KMS-11 (cell line): Measurements from ENCODE around the gene DIS3L2.
A peak's percentile ranks its signal among the peaks of the same experiment; 100 is the strongest.

ENCODE experiments used
- H2AFZ ChIP-seq: fragments of 200-600 bp; sonication (generic); 2 replicates; pipeline ENCODE4 v1.6.1; 2016; ENCODE audit warnings: antibody characterized with exemption, mixed run types, low read depth
- H3K27ac ChIP-seq: fragments of 200-600 bp; sonication (generic); 2 replicates; pipeline ENCODE4 v1.6.1; 2016; ENCODE audit warnings: mild to moderate bottlenecking, mixed run types
- H3K27me3 ChIP-seq: fragments of 200-600 bp; sonication (generic); 2 replicates; pipeline ENCODE4 v1.6.1; 2017; ENCODE audit warnings: mild to moderate bottlenecking, low read depth, mixed run types, moderate library complexity; ENCODE audit not compliant: insufficient read depth
- H3K36me3 ChIP-seq: fragments of 200-600 bp; sonication (generic); 2 replicates; pipeline ENCODE4 v1.6.1; 2017; ENCODE audit warnings: mild to moderate bottlenecking, mixed run types; ENCODE audit not compliant: insufficient read depth
- H3K4me1 ChIP-seq: fragments of 200-600 bp; sonication (generic); 2 replicates; pipeline ENCODE4 v1.6.1; 2016; ENCODE audit warnings: mild to moderate bottlenecking, low read depth, mixed run types; ENCODE audit not compliant: poor library complexity, severe bottlenecking
- H3K4me2 ChIP-seq: fragments of 200-600 bp; sonication (generic); 2 replicates; pipeline ENCODE4 v1.7.0; 2016; ENCODE audit warnings: mild to moderate bottlenecking, mixed run types
- H3K4me3 ChIP-seq: fragments of 200-600 bp; sonication (generic); IDR thresholded peaks from 2 replicates; pipeline ENCODE4 v1.6.1; 2017; ENCODE audit warnings: low read depth, low read length, mixed read lengths; ENCODE audit not compliant: insufficient read depth
- H3K79me2 ChIP-seq: fragments of 200-600 bp; sonication (generic); 2 replicates; pipeline ENCODE4 v1.6.1; 2016; ENCODE audit warnings: low read depth, mixed run types; ENCODE audit not compliant: insufficient read depth
- H3K9ac ChIP-seq: fragments of 200-600 bp; sonication (generic); 2 replicates; pipeline ENCODE4 v1.6.1; 2016; ENCODE audit warnings: mild to moderate bottlenecking, mixed run types
- H4K20me1 ChIP-seq: fragments of 200-600 bp; sonication (generic); 2 replicates; pipeline ENCODE4 v1.6.1; 2016; ENCODE audit warnings: mild to moderate bottlenecking, mixed run types; ENCODE audit not compliant: insufficient read depth
- CTCF ChIP-seq: fragments of 200-600 bp; sonication (generic); conservative IDR thresholded peaks from 2 replicates; pipeline ENCODE4 v1.6.1; 2017; ENCODE audit warnings: low read depth, mild to moderate bottlenecking, antibody characterized with exemption, low read length, moderate library complexity, mixed read lengths

DIS3L2 gene

GRCh38 chr2:232053777-232054176 lies 92.3 kb downstream of the DIS3L2 start:
- Histone ChIP-seq H3K36me3 (no peaks in the 10 kb centered on the region), H3K4me3 (no peak overlapping the region), H3K4me1 (peaks cover 10% of the 10 kb centered on the region), H3K27ac (no peak overlapping the region), H2AFZ (no peak overlapping the region), H3K27me3 (no peaks in the 10 kb centered on the region), H3K79me2 (no peaks in the 10 kb centered on the region), H4K20me1 (no peaks in the 10 kb centered on the region), H3K9ac (no peak overlapping the region), H3K4me2 (no peak overlapping the region)
- TF ChIP-seq CTCF, result no peak

DNA sequence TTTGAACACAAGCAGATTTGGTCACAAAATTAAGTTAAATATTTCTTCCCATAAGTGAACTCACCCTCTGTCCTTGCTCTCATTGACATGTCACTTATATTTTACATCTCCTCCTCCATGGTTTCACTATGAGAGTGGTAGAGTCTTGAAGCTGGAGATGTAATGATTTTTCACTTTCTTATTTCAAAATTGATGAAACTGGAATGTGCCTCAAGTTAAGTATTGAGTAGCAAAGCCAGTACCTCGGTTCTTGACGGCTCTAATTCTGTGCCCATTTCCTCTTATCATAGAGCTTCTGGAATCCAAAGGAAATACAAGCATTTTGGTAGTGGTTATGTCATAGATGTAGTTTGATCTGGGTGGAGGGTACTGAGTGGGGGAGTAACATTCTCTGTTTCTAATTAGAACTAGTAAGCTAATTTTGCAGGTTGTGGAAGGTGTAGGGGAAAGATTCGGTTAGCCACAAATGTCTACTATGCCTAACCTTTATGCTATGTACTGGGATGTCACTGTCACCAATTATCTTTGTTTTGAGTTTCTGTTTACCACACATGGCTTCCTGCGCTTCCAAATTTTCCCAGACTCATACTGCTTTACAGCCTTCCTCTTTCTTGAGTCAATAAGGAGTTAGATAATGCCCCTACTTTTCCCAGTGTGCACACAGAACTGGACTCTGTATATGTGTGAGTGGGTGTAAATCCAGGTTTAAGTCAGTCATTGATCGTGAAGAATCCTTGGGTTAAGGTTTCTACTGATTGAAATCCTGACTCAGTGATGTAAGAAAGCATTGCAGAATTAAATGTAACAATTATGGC lies 96.8 kb downstream of the DIS3L2 start:
- TF ChIP-seq CTCF, result no peak
- Histone ChIP-seq H2AFZ (no peak overlapping the region), H3K79me2 (no peaks in the 10 kb centered on the region; the same call in 1 of the 2 replicates), H3K4me1 (peaks cover 10% of the 10 kb centered on the region), H4K20me1 (no peaks in the 10 kb centered on the region), H3K4me3 (no peak overlapping the region), H3K27me3 (no peaks in the 10 kb centered on the region), H3K4me2 (peak overlapping the region; percentile 9; the same call in 1 of the 2 replicates), H3K27ac (no peak overlapping the region), H3K9ac (no peak overlapping the region), H3K36me3 (no peaks in the 10 kb centered on the region)

DNA sequence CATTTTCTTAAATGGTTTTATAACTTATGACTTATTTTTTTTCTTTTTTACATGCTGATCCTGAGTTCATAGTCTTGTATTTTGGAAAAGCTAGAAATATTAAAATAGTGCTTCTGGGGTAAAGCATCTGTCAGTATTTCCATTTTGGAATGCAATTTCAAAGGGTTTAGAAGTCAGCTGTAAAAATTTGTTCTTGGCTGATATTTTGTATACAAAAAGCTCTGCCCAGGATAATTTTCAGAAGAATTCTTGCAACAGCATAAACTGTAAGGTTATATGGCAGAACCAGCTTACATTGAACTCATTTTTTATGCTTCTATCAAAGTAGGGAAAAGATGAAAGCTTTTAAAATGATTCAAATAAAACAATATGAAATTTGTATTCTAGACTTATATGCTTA lies 97.4 kb downstream of the DIS3L2 start:
- Histone ChIP-seq H3K27me3 (no peaks in the 10 kb centered on the region), H3K4me2 (no peak overlapping the region), H2AFZ (no peak overlapping the region), H4K20me1 (no peaks in the 10 kb centered on the region), H3K79me2 (no peaks in the 10 kb centered on the region; the same call in 1 of the 2 replicates), H3K36me3 (no peaks in the 10 kb centered on the region), H3K4me1 (peaks cover 10% of the 10 kb centered on the region), H3K4me3 (no peak overlapping the region), H3K27ac (no peak overlapping the region), H3K9ac (no peak overlapping the region)
- TF ChIP-seq CTCF, result no peak

- Histone ChIP-seq H4K20me1 (no peaks in the 10 kb centered on the region), H3K27ac (no peak overlapping the region), H3K4me3 (no peak overlapping the region), H3K79me2 (no peaks in the 10 kb centered on the region; the same call in 1 of the 2 replicates), H3K9ac (no peak overlapping the region), H2AFZ (no peak overlapping the region), H3K27me3 (no peaks in the 10 kb centered on the region), H3K4me2 (no peak overlapping the region), H3K4me1 (peaks cover 10% of the 10 kb centered on the region), H3K36me3 (no peaks in the 10 kb centered on the region)
- no peak for TF ChIP-seq CTCF
Observed at GRCh38 chr2:232061265-232061664, 99.8 kb downstream of the DIS3L2 start.
